Mononuclear cell (primary cell): ENCODE results near the gene KDM6A. TPM values are rescaled to one million over a fixed set of nuclear protein-coding genes. Genes with fewer than 3 reads are reported as not detected.

Experiments used
- H3K27me3 ChIP-seq: 2 replicates; pipeline ENCODE4 v1.6.0; 2011; ENCODE audit warnings: low read length, control low read depth; ENCODE audit not compliant: insufficient read depth
- H3K4me1 ChIP-seq: 2 replicates; pipeline ENCODE4 v1.5.1; 2011; ENCODE audit warnings: mild to moderate bottlenecking, low read length, control low read depth; ENCODE audit not compliant: insufficient read depth
- H3K4me3 ChIP-seq: 2 replicates; pipeline ENCODE4 v1.5.1; 2011; ENCODE audit warnings: mild to moderate bottlenecking, low read length, moderate library complexity
- H3K9me3 ChIP-seq: 2 replicates; pipeline ENCODE4 v1.5.1; 2011; ENCODE audit warnings: low read depth, mild to moderate bottlenecking, control low read depth, low read length
- total RNA-seq: library from RNA; depleted of rRNA; stranded (reverse); fragments of >200 nt; gene quantifications from one replicate; pipeline ENCODE4 v1.2.3, GENCODE V29; 2012

Gene KDM6A
- total RNA-seq, 1 donor: 115 TPM

GRCh38 chrX:45143455-45143854 lies 270.5 kb downstream of the KDM6A start:
- H3K27me3 ChIP-seq: no peaks in the 10 kb centered on the region
- no peaks in the 10 kb centered on the region for H3K9me3 ChIP-seq
- no peaks in the 10 kb centered on the region for H3K4me1 ChIP-seq
- H3K4me3 ChIP-seq: no peak overlapping the region

- no peaks in the 10 kb centered on the region for H3K4me1 ChIP-seq
- H3K4me3 ChIP-seq: no peak overlapping the region
- no peaks in the 10 kb centered on the region for H3K9me3 ChIP-seq
- no peaks in the 10 kb centered on the region for H3K27me3 ChIP-seq
Measured at GRCh38 chrX:45145492-45146215, 272.7 kb downstream of the KDM6A start.

- H3K4me3 ChIP-seq: no peak overlapping the region
- no peaks in the 10 kb centered on the region for H3K4me1 ChIP-seq
- no peaks in the 10 kb centered on the region for H3K9me3 ChIP-seq
- no peaks in the 10 kb centered on the region for H3K27me3 ChIP-seq
Measured at GRCh38 chrX:45150821-45151220, 277.8 kb downstream of the KDM6A start.

GRCh38 chrX:45154033-45154360 lies 281.0 kb downstream of the KDM6A start:
- Histone ChIP-seq H3K27me3 (no peaks in the 10 kb centered on the region), H3K4me3 (no peak overlapping the region), H3K4me1 (no peaks in the 10 kb centered on the region), H3K9me3 (no peaks in the 10 kb centered on the region)

- Histone ChIP-seq H3K9me3 (no peaks in the 10 kb centered on the region), H3K4me1 (no peaks in the 10 kb centered on the region), H3K4me3 (no peak overlapping the region), H3K27me3 (no peaks in the 10 kb centered on the region)
Measured at GRCh38 chrX:45154462-45154861, 281.5 kb downstream of the KDM6A start.

GRCh38 chrX:45157647-45158046 lies 284.7 kb downstream of the KDM6A start:
- no peaks in the 10 kb centered on the region for H3K9me3 ChIP-seq
- no peak overlapping the region for H3K4me3 ChIP-seq
- no peaks in the 10 kb centered on the region for H3K4me1 ChIP-seq
- H3K27me3 ChIP-seq: no peaks in the 10 kb centered on the region

Other genes starting within 250 kb of the KDM6A start
- not detected for gene DUSP21, start 29.2 kb upstream of the KDM6A start, total RNA-seq